ENCODE results near the gene NEK7.

DNA sequence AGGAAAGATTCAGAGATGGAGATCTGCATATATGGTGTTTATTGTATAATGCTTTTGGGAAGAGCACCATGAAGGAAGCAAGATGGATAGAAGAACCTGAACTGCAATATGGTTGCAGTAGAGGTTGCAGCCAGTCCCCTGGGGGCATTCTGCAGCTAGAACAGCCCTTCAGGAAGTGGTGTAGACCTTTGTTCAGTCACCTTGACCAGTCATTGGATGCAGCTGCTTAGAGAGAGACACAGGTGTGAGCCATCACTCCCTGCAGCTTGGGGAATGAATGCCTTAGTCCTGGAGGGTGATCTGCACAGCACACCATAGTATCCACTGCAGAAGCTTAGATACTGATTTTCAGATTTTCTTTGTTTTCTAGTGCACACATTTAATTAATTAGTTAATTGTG, 42.3 kb downstream of the NEK7 start:
- TF ChIP-seq ELF4 (IDR thresholded peaks at IDR 0.05) (no peak), SUZ12 (IDR thresholded peaks at IDR 0.05) (no peak), HDGF (IDR thresholded peaks at IDR 0.05; ENCODE audit: borderline replicate concordance) (no peak), FOXA1 (IDR thresholded peaks at IDR 0.05) (no peak), ZNF384 (IDR thresholded peaks at IDR 0.05) (no peak), BHLHE40 (IDR thresholded peaks at IDR 0.05; ENCODE audit: borderline replicate concordance) (no peak), CTBP1 (IDR thresholded peaks at IDR 0.05; ENCODE audit: borderline replicate concordance) (no peak), LEF1 (IDR thresholded peaks at IDR 0.05; ENCODE audit: borderline replicate concordance) (no peak)
- TF ChIP-seq, protein P1, sequence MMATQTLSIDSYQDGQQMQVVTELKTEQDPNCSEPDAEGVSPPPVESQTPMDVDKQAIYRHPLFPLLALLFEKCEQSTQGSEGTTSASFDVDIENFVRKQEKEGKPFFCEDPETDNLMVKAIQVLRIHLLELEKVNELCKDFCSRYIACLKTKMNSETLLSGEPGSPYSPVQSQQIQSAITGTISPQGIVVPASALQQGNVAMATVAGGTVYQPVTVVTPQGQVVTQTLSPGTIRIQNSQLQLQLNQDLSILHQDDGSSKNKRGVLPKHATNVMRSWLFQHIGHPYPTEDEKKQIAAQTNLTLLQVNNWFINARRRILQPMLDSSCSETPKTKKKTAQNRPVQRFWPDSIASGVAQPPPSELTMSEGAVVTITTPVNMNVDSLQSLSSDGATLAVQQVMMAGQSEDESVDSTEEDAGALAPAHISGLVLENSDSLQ (IDR thresholded peaks at IDR 0.05), result no peak
